Measurements from ENCODE around the gene MSRB3. TPM values are rescaled to one million over a fixed set of nuclear protein-coding genes. Genes with fewer than 3 reads are reported as not detected.

The MSRB3 gene
- total and polyA plus RNA-seq, 2 donors (not counting 1 experiment from before 2014, with no cell fraction given) = 46.9 to 105 TPM

- TF ChIP-seq CTCF (conservative IDR thresholded peaks at IDR 0.05 in 1 of 2, IDR thresholded peaks at IDR 0.05 in 1 of 2; ENCODE audit: low read depth in 1 of 2, low read length in 2 of 2) (no peak), EZH2 (IDR thresholded peaks at IDR 0.05; ENCODE audit: low read length, missing control alignments) (no peak)
- no peak overlapping the region for H3K9ac ChIP-seq (ENCODE audit: insufficient read depth, low read length)
- no peaks in the 10 kb centered on the region for H3K27me3 ChIP-seq (ENCODE audit: control insufficient read depth, insufficient read depth, low read length)
- H3K36me3 ChIP-seq (ENCODE audit: control insufficient read depth, insufficient read depth, low read length) = no peaks in the 10 kb centered on the region
- H3K4me2 ChIP-seq (ENCODE audit: extremely low read depth, insufficient read depth, low read length) = no peak overlapping the region
- no peak overlapping the region for H2AFZ ChIP-seq (ENCODE audit: low read length)
- H3K9me3 ChIP-seq (ENCODE audit: control insufficient read depth, insufficient read depth, low read depth, low read length) = no peaks in the 10 kb centered on the region
- H4K20me1 ChIP-seq (ENCODE audit: control insufficient read depth, extremely low read depth, insufficient read depth, low read length) = no peaks in the 10 kb centered on the region
- H3K27ac ChIP-seq (ENCODE audit: insufficient read depth, low read length) = no peak overlapping the region
- no peaks in the 10 kb centered on the region for H3K4me1 ChIP-seq (ENCODE audit: control insufficient read depth, extremely low read depth, insufficient read depth, low read length)
- DNase-seq (ENCODE audit: low read depth in 2 of 2) = no peak
- H3K79me2 ChIP-seq (ENCODE audit: control insufficient read depth, insufficient read depth, low read length) = no peaks in the 10 kb centered on the region
- no peak overlapping the region for H3K4me3 ChIP-seq (replicated peaks in 1 of 4; ENCODE audit: control extremely low read depth in 1 of 4, insufficient read depth in 1 of 4, low read depth in 3 of 4, low read length in 4 of 4)
These were observed 26.0 kb upstream of the MSRB3 start for GRCh38 chr12:65252515-65252914.

GRCh38 chr12:65257986-65258385 is 20.5 kb upstream of the MSRB3 start:
- H3K9me3 ChIP-seq (ENCODE audit: control insufficient read depth, insufficient read depth, low read depth, low read length) = no peaks in the 10 kb centered on the region
- no peak overlapping the region for H3K27ac ChIP-seq (ENCODE audit: insufficient read depth, low read length)
- H3K4me2 ChIP-seq (ENCODE audit: extremely low read depth, insufficient read depth, low read length) = no peak overlapping the region
- no peaks in the 10 kb centered on the region for H3K36me3 ChIP-seq (ENCODE audit: control insufficient read depth, insufficient read depth, low read length)
- TF ChIP-seq EZH2 (IDR thresholded peaks at IDR 0.05; ENCODE audit: low read length, missing control alignments) (no peak), CTCF (conservative IDR thresholded peaks at IDR 0.05 in 1 of 2, IDR thresholded peaks at IDR 0.05 in 1 of 2; ENCODE audit: low read depth in 1 of 2, low read length in 2 of 2) (no peak)
- H3K27me3 ChIP-seq (ENCODE audit: control insufficient read depth, insufficient read depth, low read length) = no peaks in the 10 kb centered on the region
- no peak overlapping the region for H3K4me3 ChIP-seq (replicated peaks in 1 of 4; ENCODE audit: control extremely low read depth in 1 of 4, insufficient read depth in 1 of 4, low read depth in 3 of 4, low read length in 4 of 4)
- H2AFZ ChIP-seq (ENCODE audit: low read length) = no peak overlapping the region
- H3K79me2 ChIP-seq (ENCODE audit: control insufficient read depth, insufficient read depth, low read length) = no peaks in the 10 kb centered on the region
- no peaks in the 10 kb centered on the region for H4K20me1 ChIP-seq (ENCODE audit: control insufficient read depth, extremely low read depth, insufficient read depth, low read length)
- H3K9ac ChIP-seq (ENCODE audit: insufficient read depth, low read length) = no peak overlapping the region
- H3K4me1 ChIP-seq (ENCODE audit: control insufficient read depth, extremely low read depth, insufficient read depth, low read length) = no peaks in the 10 kb centered on the region
- no peak for DNase-seq (ENCODE audit: low read depth in 2 of 2)

GRCh38 chr12:65259501-65259900 is 19.0 kb upstream of the MSRB3 start:
- no peaks in the 10 kb centered on the region for H3K36me3 ChIP-seq (ENCODE audit: control insufficient read depth, insufficient read depth, low read length)
- no peak overlapping the region for H2AFZ ChIP-seq (ENCODE audit: low read length)
- no peaks in the 10 kb centered on the region for H4K20me1 ChIP-seq (ENCODE audit: control insufficient read depth, extremely low read depth, insufficient read depth, low read length)
- no peak overlapping the region for H3K9ac ChIP-seq (ENCODE audit: insufficient read depth, low read length)
- H3K79me2 ChIP-seq (ENCODE audit: control insufficient read depth, insufficient read depth, low read length) = no peaks in the 10 kb centered on the region
- H3K27me3 ChIP-seq (ENCODE audit: control insufficient read depth, insufficient read depth, low read length) = no peaks in the 10 kb centered on the region
- no peak overlapping the region for H3K4me3 ChIP-seq (replicated peaks in 1 of 4; ENCODE audit: control extremely low read depth in 1 of 4, insufficient read depth in 1 of 4, low read depth in 3 of 4, low read length in 4 of 4)
- DNase-seq (ENCODE audit: low read depth in 2 of 2) = no peak
- H3K4me1 ChIP-seq (ENCODE audit: control insufficient read depth, extremely low read depth, insufficient read depth, low read length) = no peaks in the 10 kb centered on the region
- H3K4me2 ChIP-seq (ENCODE audit: extremely low read depth, insufficient read depth, low read length) = no peak overlapping the region
- TF ChIP-seq EZH2 (IDR thresholded peaks at IDR 0.05; ENCODE audit: low read length, missing control alignments) = no peak
- no peak for TF ChIP-seq CTCF (conservative IDR thresholded peaks at IDR 0.05 in 1 of 2, IDR thresholded peaks at IDR 0.05 in 1 of 2; ENCODE audit: low read depth in 1 of 2, low read length in 2 of 2)
- H3K27ac ChIP-seq (ENCODE audit: insufficient read depth, low read length) = no peak overlapping the region
- H3K9me3 ChIP-seq (ENCODE audit: control insufficient read depth, insufficient read depth, low read depth, low read length) = no peaks in the 10 kb centered on the region
